ENCODE measurements around the gene ANO2. TPM values are rescaled to one million over a fixed set of nuclear protein-coding genes. Genes with fewer than 3 reads are reported as not detected.

ANO2 gene
- total and polyA plus RNA-seq, 2 experiments from 2014 or later = 0.21 TPM; not detected in 1

- no peaks in the 10 kb centered on the region for H3K36me3 ChIP-seq
- H3K27ac ChIP-seq = no peak overlapping the region
- H3K4me1 ChIP-seq (ENCODE audit: low read depth) = no peaks in the 10 kb centered on the region
- no peaks in the 10 kb centered on the region for H3K9me3 ChIP-seq (ENCODE audit: low read depth)
- no peak for TF ChIP-seq CTCF (IDR thresholded peaks at IDR 0.05; ENCODE audit: low read depth, low read length)
- DNase-seq (ENCODE audit: low read depth in 1 of 2, low spot score in 1 of 2) = no peak
- H3K4me3 ChIP-seq = no peak overlapping the region
- no peaks in the 10 kb centered on the region for H3K27me3 ChIP-seq
These were observed 62.4 kb downstream of the ANO2 start for GRCh38 chr12:5882511-5883190.

GRCh38 chr12:5881666-5882065, 63.4 kb downstream of the ANO2 start:
- TF ChIP-seq CTCF (IDR thresholded peaks at IDR 0.05; ENCODE audit: low read depth, low read length) = no peak
- H3K9me3 ChIP-seq (ENCODE audit: low read depth) = no peaks in the 10 kb centered on the region
- H3K27me3 ChIP-seq = no peaks in the 10 kb centered on the region
- no peak overlapping the region for H3K27ac ChIP-seq
- H3K4me3 ChIP-seq = no peak overlapping the region
- no peaks in the 10 kb centered on the region for H3K4me1 ChIP-seq (ENCODE audit: low read depth)
- no peaks in the 10 kb centered on the region for H3K36me3 ChIP-seq
- no peak for DNase-seq (ENCODE audit: low read depth in 1 of 2, low spot score in 1 of 2)

GRCh38 chr12:5881101-5881606, 63.9 kb downstream of the ANO2 start:
- Histone ChIP-seq H3K27ac (no peak overlapping the region), H3K9me3 (ENCODE audit: low read depth) (no peaks in the 10 kb centered on the region), H3K36me3 (no peaks in the 10 kb centered on the region), H3K4me1 (ENCODE audit: low read depth) (no peaks in the 10 kb centered on the region), H3K4me3 (no peak overlapping the region), H3K27me3 (no peaks in the 10 kb centered on the region)
- no peak for DNase-seq (ENCODE audit: low read depth in 1 of 2, low spot score in 1 of 2)
- TF ChIP-seq CTCF (IDR thresholded peaks at IDR 0.05; ENCODE audit: low read depth, low read length) = no peak

GRCh38 chr12:5875851-5876250, 69.2 kb downstream of the ANO2 start:
- H3K36me3 ChIP-seq = no peaks in the 10 kb centered on the region
- no peaks in the 10 kb centered on the region for H3K9me3 ChIP-seq (ENCODE audit: low read depth)
- no peak for TF ChIP-seq CTCF (IDR thresholded peaks at IDR 0.05; ENCODE audit: low read depth, low read length)
- H3K4me3 ChIP-seq = no peak overlapping the region
- no peak overlapping the region for H3K27ac ChIP-seq
- no peaks in the 10 kb centered on the region for H3K4me1 ChIP-seq (ENCODE audit: low read depth)
- DNase-seq (ENCODE audit: low read depth in 1 of 2, low spot score in 1 of 2) = no peak
- no peaks in the 10 kb centered on the region for H3K27me3 ChIP-seq

GRCh38 chr12:5874514-5874913, 70.5 kb downstream of the ANO2 start:
- no peak for TF ChIP-seq CTCF (IDR thresholded peaks at IDR 0.05; ENCODE audit: low read depth, low read length)
- DNase-seq (ENCODE audit: low read depth in 1 of 2, low spot score in 1 of 2) = no peak
- no peaks in the 10 kb centered on the region for H3K36me3 ChIP-seq

More at GRCh38 chr12:5874514-5874913, 70.5 kb downstream of the ANO2 start:
- Histone ChIP-seq H3K9me3 (ENCODE audit: low read depth) (no peaks in the 10 kb centered on the region), H3K27me3 (no peaks in the 10 kb centered on the region), H3K4me3 (no peak overlapping the region), H3K27ac (no peak overlapping the region), H3K4me1 (ENCODE audit: low read depth) (no peaks in the 10 kb centered on the region)

Data from cardiac muscle cell (in vitro differentiated cells and primary cell).